K562 (cell line): Measurements from ENCODE around the gene MAN1A1. TPM values are rescaled to one million over a fixed set of nuclear protein-coding genes. Genes with fewer than 3 reads are reported as not detected.
A peak's percentile ranks its signal among the peaks of the same experiment; 100 is the strongest.

Experiments used
- ARID3A ChIP-seq: IDR thresholded peaks from 2 replicates; pipeline ENCODE4 v1.6.1; 2012; ENCODE audit warnings: low read depth, low read length, improper control_type of control experiment, borderline replicate concordance
- ARID3B ChIP-seq: fragments of 250-450 bp; sonication (Bioruptor Pico); IDR thresholded peaks from 2 replicates; pipeline ENCODE4 v1.4.0; 2020; ENCODE audit warnings: borderline replicate concordance
- BCL6 ChIP-seq: fragments of 250-450 bp; sonication (Bioruptor Pico); IDR thresholded peaks from 2 replicates; pipeline ENCODE4 v1.4.0; 2020
- BRD4 ChIP-seq: fragments of 200-600 bp; sonication (generic); IDR thresholded peaks from 2 replicates; pipeline ENCODE4 v1.6.1; 2017; ENCODE audit warnings: inconsistent platforms
- CEBPG ChIP-seq, 3 experiments: fragments of 200-800 bp in 1 of 3; sonication (Bioruptor generic) in 1 of 3; sonication (generic) in 1 of 3; formaldehyde crosslinking in 1 of 3; IDR thresholded peaks in 2 of 3; conservative IDR thresholded peaks in 1 of 3; 2 replicates each; pipeline versions ENCODE4 v1.6.1 to v1.8.0; 2016 to 2022; ENCODE audit warnings: missing compliant biosample characterization in 2 of 3, missing genetic modification characterization in 2 of 3, mild to moderate bottlenecking in 1 of 3, missing genetic modification reagents in 1 of 3
- CHD1 ChIP-seq: fragments of 200-600 bp; sonication (generic); IDR thresholded peaks from one replicate; pipeline ENCODE4 v1.6.1; 2012; ENCODE audit warnings: mild to moderate bottlenecking, moderate library complexity, low read length, inconsistent platforms
- CSDE1 ChIP-seq, 2 experiments: fragments of 450-650 bp; IDR thresholded peaks; 2 replicates each; pipeline ENCODE4 v1.6.1; 2016; ENCODE audit warnings: mild to moderate bottlenecking in 1 of 2
- DNMT1 ChIP-seq: fragments of 450-650 bp; IDR thresholded peaks from 2 replicates; pipeline ENCODE4 v1.6.1; 2016; ENCODE audit warnings: antibody characterized with exemption, mild to moderate bottlenecking
- KDM5B ChIP-seq: fragments of 200-600 bp; sonication (generic); IDR thresholded peaks from 2 replicates; pipeline ENCODE4 v1.6.1; 2012; ENCODE audit warnings: low read depth, mild to moderate bottlenecking, moderate library complexity, low read length, control low read depth, inconsistent platforms; ENCODE audit not compliant: insufficient replicate concordance
- KLF13 ChIP-seq: fragments of 450-650 bp; IDR thresholded peaks from 2 replicates; pipeline ENCODE4 v1.6.1; 2016; ENCODE audit warnings: missing genetic modification characterization, low read depth, mild to moderate bottlenecking, missing compliant biosample characterization, moderate library complexity, borderline replicate concordance
- POLR2A ChIP-seq: fragments of 450-650 bp; conservative IDR thresholded peaks from 2 replicates; pipeline ENCODE4 v1.6.1; 2016
- SMAD1 ChIP-seq: fragments of 150-350 bp; IDR thresholded peaks from 2 replicates; pipeline ENCODE4 v1.6.1; 2014; ENCODE audit warnings: low read length, low read depth; ENCODE audit not compliant: partially characterized antibody
- TBL1XR1 ChIP-seq, 2 experiments: IDR thresholded peaks; 2 replicates each; pipeline ENCODE4 v1.6.1; 2012; ENCODE audit warnings: improper control_type of control experiment in 2 of 2, low read length in 2 of 2, mild to moderate bottlenecking in 1 of 2
- TCFL5 ChIP-seq: fragments of 250-450 bp; sonication (Bioruptor Pico); conservative IDR thresholded peaks from 2 replicates; pipeline ENCODE4 v1.6.1; 2021; ENCODE audit warnings: mild to moderate bottlenecking, moderate library complexity, matching md5 sums
- WHSC1 ChIP-seq: IDR thresholded peaks from one replicate; pipeline ENCODE4 v1.6.1; 2012; ENCODE audit warnings: low read length, control low read depth, inconsistent platforms
- ZFP30 ChIP-seq: fragments of 250-450 bp; sonication (Bioruptor Pico); IDR thresholded peaks from 2 replicates; pipeline ENCODE4 v1.8.0; 2022; ENCODE audit warnings: moderate library complexity, mild to moderate bottlenecking, inconsistent platforms, borderline replicate concordance
- ZNF165 ChIP-seq: fragments of 250-450 bp; sonication (Bioruptor Pico); IDR thresholded peaks from 2 replicates; pipeline ENCODE4 v1.4.0; 2020; ENCODE audit warnings: borderline replicate concordance
- ZNF280B ChIP-seq: fragments of 250-450 bp; sonication (Bioruptor Pico); IDR thresholded peaks from 2 replicates; pipeline ENCODE4 v1.5.1; 2021; ENCODE audit warnings: mild to moderate bottlenecking
- polyA plus RNA-seq, 8 experiments: library from polyadenylated mRNA; depleted of rRNA in 4 of 8; stranded (reverse) in 5 of 8; unstranded in 3 of 8; fragments of >200 nt; fragmentation: Nextera tagmentation in 2 of 8; fragmentation: Illumina TruSeq in 1 of 8; extraction: Ambion mirVana in 2 of 8; extraction: Trizol in 1 of 8; gene quantifications; 2 replicates each; pipeline versions ENCODE4 v1.2.1 to v1.2.3, GENCODE V29; 2011 to 2014; ENCODE audit warnings: inconsistent platforms in 1 of 8, missing spikeins in 1 of 8
- total RNA-seq, 7 experiments: library from RNA; depleted of rRNA in 6 of 7; stranded (reverse); fragments of >200 nt in 6 of 7; fragmentation: Illumina TruSeq in 2 of 7; extraction: Trizol in 2 of 7; gene quantifications; 2 replicates each; pipeline versions ENCODE4 v1.2.1 to v1.2.3, GENCODE V29; 2011 to 2021; ENCODE audit warnings: low replicate concordance in 1 of 7
- TF ChIP-seq, protein P1 (sequence below): sonication (generic); formaldehyde crosslinking; IDR thresholded peaks from 2 replicates; pipeline ENCODE4 v1.8.1; 2023; ENCODE audit warnings: mild to moderate bottlenecking, missing genetic modification reagents, moderate library complexity
- TF ChIP-seq, protein P2 (sequence below): fragments of 450-650 bp; IDR thresholded peaks from 2 replicates; pipeline ENCODE4 v1.6.1; 2014; ENCODE audit warnings: low read depth, mild to moderate bottlenecking, moderate library complexity, borderline replicate concordance

Gene MAN1A1
- total and polyA plus RNA-seq, 9 of the 15 experiments (the other 6 are each of a cell fraction or from before 2014, with no cell fraction given) = 24.5 to 78.4 (median 59.7) TPM

- TF ChIP-seq ZNF280B (no peak), ZFP30 (CRISPR knock-in tag) (no peak), POLR2A (no peak), BCL6 (CRISPR knock-in tag) (no peak), ZNF165 (CRISPR knock-in tag) (no peak), WHSC1 (no peak), BRD4 (peak; percentile 68; the same call in 1 of the 2 replicates), CEBPG (CRISPR knock-in tag; IDR thresholded peaks at IDR 0.05) (no peak), CEBPG (tag; conservative IDR thresholded peaks at IDR 0.05 in 1 of 2, IDR thresholded peaks at IDR 0.05 in 1 of 2) (no peak), TCFL5 (CRISPR knock-in tag) (no peak), TBL1XR1 (IDR thresholded peaks at IDR 0.05; ENCODE audit: low read length in 2 of 2) (peak in 1 of 2 experiments; percentile 5; a peak in 2 of 4 replicates), KLF13 (tag) (no peak), ARID3B (CRISPR knock-in tag) (no peak), DNMT1 (no peak), CHD1 (peak; percentile 88), CSDE1 (IDR thresholded peaks at IDR 0.05) (no peak), ARID3A (0 out of 2 replicates have a peak, but pooled peaks have one; percentile 23), KDM5B (peak; percentile 4), SMAD1 (no peak)
- TF ChIP-seq, protein P1, sequence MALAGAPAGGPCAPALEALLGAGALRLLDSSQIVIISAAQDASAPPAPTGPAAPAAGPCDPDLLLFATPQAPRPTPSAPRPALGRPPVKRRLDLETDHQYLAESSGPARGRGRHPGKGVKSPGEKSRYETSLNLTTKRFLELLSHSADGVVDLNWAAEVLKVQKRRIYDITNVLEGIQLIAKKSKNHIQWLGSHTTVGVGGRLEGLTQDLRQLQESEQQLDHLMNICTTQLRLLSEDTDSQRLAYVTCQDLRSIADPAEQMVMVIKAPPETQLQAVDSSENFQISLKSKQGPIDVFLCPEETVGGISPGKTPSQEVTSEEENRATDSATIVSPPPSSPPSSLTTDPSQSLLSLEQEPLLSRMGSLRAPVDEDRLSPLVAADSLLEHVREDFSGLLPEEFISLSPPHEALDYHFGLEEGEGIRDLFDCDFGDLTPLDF (CRISPR knock-in tag) = no peak
- TF ChIP-seq, protein P2, sequence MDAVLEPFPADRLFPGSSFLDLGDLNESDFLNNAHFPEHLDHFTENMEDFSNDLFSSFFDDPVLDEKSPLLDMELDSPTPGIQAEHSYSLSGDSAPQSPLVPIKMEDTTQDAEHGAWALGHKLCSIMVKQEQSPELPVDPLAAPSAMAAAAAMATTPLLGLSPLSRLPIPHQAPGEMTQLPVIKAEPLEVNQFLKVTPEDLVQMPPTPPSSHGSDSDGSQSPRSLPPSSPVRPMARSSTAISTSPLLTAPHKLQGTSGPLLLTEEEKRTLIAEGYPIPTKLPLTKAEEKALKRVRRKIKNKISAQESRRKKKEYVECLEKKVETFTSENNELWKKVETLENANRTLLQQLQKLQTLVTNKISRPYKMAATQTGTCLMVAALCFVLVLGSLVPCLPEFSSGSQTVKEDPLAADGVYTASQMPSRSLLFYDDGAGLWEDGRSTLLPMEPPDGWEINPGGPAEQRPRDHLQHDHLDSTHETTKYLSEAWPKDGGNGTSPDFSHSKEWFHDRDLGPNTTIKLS = no peak
Measured at GRCh38 chr6:119348748-119349360, 707 bp downstream of the MAN1A1 start (continued).
